ENCODE measurements around the gene STPG4. TPM values are rescaled to one million over a fixed set of nuclear protein-coding genes. Genes with fewer than 3 reads are reported as not detected.

The STPG4 gene
- total RNA-seq, 1 experiment from 2014 or later, result 10.6 TPM

DNA sequence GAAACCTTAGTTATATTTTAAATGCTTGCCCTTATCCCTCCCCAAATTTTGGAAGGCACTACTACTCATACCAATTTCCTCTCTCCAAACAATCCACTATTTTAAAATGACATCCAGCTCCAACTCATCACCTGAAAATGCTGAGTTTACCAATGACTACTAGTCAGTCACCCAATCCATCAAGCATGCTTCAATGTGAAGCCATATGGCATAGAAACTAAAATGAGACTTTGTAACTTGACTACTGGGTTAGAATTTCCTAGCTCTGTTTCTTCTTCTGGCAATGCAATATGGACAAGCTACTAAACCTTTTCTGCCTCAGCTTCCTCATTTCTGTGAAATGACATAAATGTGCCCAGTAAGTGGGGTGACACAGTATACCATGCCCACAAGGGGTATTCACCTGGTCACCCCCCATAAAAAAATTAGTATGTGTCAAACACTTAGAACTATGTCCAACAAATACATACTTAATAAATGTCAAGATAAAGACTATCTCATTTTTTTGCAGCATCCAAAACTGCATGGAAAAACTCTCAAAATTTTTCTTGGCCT lies 10.0 kb upstream of the STPG4 start:
- Histone ChIP-seq H4K20me1 (ENCODE audit: insufficient read depth) (peaks cover 54% of the 10 kb centered on the region), H2AFZ (ENCODE audit: low read depth, low read length, poor library complexity, severe bottlenecking) (no peak overlapping the region), H3K4me1 (ENCODE audit: control insufficient read depth in 1 of 2, insufficient read depth in 2 of 2, low read length in 2 of 2) (peaks cover 0 to 16% of the 10 kb centered on the region in 2 experiments; a peak in 2 of 4 replicates), H3K4me3 (replicated peaks in 1 of 2; ENCODE audit: low read depth in 1 of 2, low read length in 2 of 2) (no peak overlapping the region), H3K9ac (ENCODE audit: low read length) (no peak overlapping the region), H3K79me2 (ENCODE audit: insufficient read depth, low read length) (peaks cover 92% of the 10 kb centered on the region), H3K27me3 (ENCODE audit: insufficient read depth, low read length) (no peaks in the 10 kb centered on the region), H3K9me3 (ENCODE audit: control insufficient read depth in 1 of 2, insufficient read depth in 1 of 2, low read depth in 1 of 2, low read length in 2 of 2) (no peaks in the 10 kb centered on the region), H3K9me2 (ENCODE audit: insufficient read depth) (no peaks in the 10 kb centered on the region), H3K4me2 (ENCODE audit: low read length) (no peak overlapping the region), H3K36me3 (ENCODE audit: control insufficient read depth in 1 of 2, insufficient read depth in 2 of 2, low read length in 2 of 2) (peaks cover 41 to 61% of the 10 kb centered on the region in 2 experiments), H3K27ac (ENCODE audit: low read depth, low read length) (no peak overlapping the region)
- ChIA-PET RAD21 (ENCODE audit: low non-redundant PET in 1 of 2, low total read pairs in 2 of 2, uncharacterized antibody in 2 of 2, unreplicated experiment in 2 of 2) (no interaction called here), CTCF (no interaction called here), POLR2A (interaction anchor here (0.7 to 1.1 kb wide), 3 partner anchors 9 to 25 kb away, joined by 3 to 4 read pairs (median 4); partner anchors contain the start of gene STPG4)
- no TSS peak for BruUV-seq (replicated peaks)
- ATAC-seq (no peak), DNase-seq (ENCODE audit: low read depth, low spot score) (no peak)
- intact Hi-C loops (cut with micrococcal nuclease), result no loop called here
- TF ChIP-seq TCF7L2 (IDR thresholded peaks at IDR 0.05; ENCODE audit: borderline replicate concordance, extremely low read depth, insufficient read depth, insufficient read length) (no peak), EGR1 (IDR thresholded peaks at IDR 0.05; ENCODE audit: low read depth) (no peak), ZNF274 (IDR thresholded peaks at IDR 0.05; ENCODE audit: low read depth, low read length) (no peak), EZH2phosphoT487 (IDR thresholded peaks at IDR 0.05; ENCODE audit: borderline replicate concordance) (no peak), CEBPB (IDR thresholded peaks at IDR 0.05; ENCODE audit: low read depth) (no peak), SIN3A (IDR thresholded peaks at IDR 0.05; ENCODE audit: low read depth) (no peak), JUND (IDR thresholded peaks at IDR 0.05) (no peak), ZFX (IDR thresholded peaks at IDR 0.05) (no peak), FOSL1 (IDR thresholded peaks at IDR 0.05; ENCODE audit: low read depth) (no peak), EZH2 (IDR thresholded peaks at IDR 0.05) (no peak), POLR2A (IDR thresholded peaks at IDR 0.05; ENCODE audit: borderline replicate concordance, extremely low read depth, insufficient read depth, insufficient read length) (no peak), ELF1 (IDR thresholded peaks at IDR 0.05; ENCODE audit: borderline replicate concordance, low read depth) (no peak), RAD21 (IDR thresholded peaks at IDR 0.05; ENCODE audit: low read depth) (no peak), POLR2AphosphoS5 (IDR thresholded peaks at IDR 0.05; ENCODE audit: low read depth, low read length) (no peak; the same call in 1 of the 2 replicates)
- TF ChIP-seq, protein P1, sequence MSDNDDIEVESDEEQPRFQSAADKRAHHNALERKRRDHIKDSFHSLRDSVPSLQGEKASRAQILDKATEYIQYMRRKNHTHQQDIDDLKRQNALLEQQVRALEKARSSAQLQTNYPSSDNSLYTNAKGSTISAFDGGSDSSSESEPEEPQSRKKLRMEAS (IDR thresholded peaks at IDR 0.05), result no peak
- TF ChIP-seq, protein P2, sequence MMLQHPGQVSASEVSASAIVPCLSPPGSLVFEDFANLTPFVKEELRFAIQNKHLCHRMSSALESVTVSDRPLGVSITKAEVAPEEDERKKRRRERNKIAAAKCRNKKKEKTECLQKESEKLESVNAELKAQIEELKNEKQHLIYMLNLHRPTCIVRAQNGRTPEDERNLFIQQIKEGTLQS (IDR thresholded peaks at IDR 0.05), result no peak
